SKM-1 (cell line): Measurements from ENCODE around the gene MIA.
"Not testable (repeated sequence)": the region's sequence is repeated elsewhere in the genome, so short reads cannot be mapped to it uniquely, and the experiment has no call there.

Source experiments
- DNase-seq: peaks from one replicate; lab custom pipeline; 2025; ENCODE audit not compliant: unreplicated experiment; lab: John Stamatoyannopoulos, UW

MIA gene

DNA sequence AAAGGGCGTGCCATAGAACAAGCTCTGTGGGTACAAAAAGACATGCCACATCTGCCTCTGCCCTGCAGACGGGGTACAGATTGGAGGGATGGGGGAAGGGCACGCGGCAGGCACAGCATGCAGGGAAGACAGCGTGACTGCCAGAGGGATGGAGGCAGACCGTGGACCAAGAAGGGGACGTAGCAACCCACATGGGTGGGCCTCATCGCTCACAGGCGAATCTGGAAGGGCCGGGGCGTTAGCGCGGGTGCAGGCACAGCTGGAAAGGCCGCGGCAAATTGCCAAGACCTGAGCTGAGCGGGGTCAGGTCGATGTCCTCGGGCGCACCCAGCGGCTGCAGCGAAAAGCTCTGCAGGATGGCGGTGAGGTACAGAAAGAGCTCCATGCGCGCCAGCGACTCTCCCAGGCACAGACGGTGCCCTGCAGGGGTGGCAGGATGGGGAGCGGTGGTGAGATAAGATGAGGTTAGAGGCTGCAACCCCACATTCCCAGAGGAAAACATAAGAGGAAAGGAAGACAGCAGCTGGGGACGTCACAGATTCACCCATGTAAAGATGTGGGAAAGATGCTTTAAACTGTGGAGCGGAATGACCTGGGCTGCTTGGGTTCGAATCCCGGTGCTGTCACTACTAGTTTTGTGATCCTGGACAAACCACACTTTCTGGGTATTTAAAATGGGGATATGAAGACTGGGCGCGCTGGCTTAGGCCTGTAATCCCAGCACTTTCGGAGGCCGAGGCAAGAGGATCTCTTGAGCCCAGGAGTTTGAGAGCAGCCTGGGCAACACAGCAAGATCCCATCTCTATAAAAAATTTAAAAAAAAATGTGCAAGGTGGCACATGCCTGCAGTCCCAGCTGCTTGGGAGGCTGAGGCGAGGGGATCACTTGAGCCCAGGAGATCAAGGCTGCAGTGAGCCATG lies 43.4 kb downstream of the MIA start:
- DNase-seq = not testable (repeated sequence)

DNA sequence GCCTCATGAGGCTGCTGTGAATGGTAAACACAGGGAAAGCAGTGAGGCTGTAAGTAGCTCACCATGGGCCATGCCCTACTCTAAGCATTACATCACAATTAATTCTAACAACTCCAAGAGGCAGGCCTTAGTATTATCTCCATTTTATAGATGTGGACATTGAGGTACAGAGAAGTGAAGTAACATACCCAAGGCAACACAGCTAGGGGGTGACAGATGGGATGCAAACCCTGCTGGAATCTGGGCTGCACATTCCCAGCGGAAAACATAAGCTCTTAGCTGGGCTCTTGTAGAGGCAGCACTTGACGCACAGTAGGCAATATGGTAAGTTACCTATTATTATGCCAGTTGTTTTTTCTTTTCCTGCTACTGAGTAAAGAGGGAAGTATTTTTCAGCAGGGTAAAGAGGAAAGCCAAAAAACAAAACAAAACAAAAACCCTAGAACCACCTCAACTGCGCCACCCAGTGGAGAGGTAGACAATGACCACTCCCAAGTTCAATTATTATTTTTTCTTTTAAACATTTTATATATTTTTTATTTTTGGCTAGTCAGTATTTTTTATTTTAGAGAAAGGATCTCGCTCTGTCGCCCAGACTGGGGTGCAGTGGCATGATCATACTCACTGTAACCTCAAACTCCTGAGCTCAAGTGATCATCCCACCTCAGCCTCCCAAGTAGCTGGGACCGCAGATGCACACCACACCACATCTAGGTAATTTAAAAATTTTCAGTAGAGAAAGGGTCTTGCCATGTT lies 44.3 kb downstream of the MIA start:
- DNase-seq = not testable (repeated sequence)

DNA sequence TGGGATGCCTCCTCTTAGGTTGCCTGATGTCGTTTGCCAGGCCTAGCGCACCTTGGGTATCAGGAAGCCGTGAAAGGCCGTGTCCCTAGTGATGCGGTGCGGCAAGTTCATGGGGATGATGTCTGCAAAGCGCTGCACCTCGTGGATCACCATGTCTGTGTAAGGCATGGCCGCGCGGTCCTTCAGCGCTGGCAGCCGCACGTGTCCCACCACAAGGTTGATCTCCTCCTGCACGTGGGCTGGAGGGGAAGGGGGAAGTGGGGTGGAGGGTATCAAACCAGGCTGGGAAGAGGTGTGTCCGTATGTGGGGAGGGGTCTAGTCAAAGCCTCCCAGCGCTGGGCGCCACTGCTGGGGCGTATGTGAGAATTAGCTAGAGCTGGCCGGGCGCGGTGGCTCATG lies 46.8 kb downstream of the MIA start:
- no peak for DNase-seq

DNA sequence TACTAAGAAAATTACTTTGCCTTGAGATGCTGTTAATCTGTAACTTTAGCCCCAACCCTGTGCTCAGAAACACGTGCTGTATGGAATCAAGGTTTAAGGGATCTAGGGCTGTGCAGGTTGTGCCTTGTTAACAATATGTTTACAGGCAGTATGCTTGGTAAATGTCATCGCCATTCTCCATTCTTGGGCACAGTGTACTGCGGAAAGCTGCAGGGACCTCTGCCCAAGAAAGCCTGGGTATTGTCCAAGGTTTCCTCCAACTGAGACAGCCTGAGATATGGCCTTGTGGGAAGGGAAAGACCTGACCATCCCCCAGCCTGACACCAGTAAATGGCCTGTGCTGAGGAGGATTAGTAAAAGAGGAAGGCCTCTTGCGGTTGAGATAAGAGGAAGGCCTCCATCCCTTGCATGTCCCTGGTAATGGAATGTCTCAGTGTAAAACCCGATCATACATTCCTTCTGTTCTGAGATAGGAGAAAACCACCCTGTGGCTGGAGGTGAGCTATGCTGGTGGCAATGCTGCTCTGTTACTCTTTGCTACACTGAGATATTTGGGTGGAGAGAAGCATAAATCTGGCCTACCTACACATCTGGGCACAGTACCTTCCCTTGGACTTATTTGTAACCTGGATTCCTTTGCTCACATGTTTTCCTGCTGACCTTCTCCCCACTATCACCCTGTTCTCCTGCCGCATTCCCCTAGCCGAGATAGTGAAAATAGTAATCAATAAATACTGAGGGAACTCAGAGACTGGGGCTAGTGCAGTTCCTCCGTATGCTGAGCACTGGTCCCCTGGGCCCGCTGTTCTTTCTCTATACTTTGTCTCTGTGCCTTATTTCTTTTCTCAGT lies 47.6 kb downstream of the MIA start:
- DNase-seq = peak; percentile 72

DNA sequence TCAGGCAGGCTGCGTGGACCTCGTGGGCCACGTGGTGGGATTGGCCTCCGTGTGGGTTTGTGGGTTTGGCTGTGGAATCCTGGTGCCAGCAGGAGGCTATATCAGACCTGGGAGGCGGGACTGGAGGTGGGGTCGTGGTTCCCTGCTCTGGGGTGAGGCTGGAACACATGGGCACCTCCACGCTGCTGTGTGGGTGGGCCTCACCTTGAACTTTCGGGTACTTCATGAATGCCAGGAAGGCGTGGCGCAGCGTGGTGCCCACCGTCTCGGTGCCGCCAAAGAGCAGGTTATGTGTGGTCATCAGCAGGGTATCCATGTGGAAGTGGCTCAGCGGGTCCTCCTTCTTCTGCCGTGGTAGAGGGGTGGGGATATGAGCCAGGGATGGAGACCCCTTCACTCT lies 49.6 kb downstream of the MIA start:
- not testable (repeated sequence) for DNase-seq

DNA sequence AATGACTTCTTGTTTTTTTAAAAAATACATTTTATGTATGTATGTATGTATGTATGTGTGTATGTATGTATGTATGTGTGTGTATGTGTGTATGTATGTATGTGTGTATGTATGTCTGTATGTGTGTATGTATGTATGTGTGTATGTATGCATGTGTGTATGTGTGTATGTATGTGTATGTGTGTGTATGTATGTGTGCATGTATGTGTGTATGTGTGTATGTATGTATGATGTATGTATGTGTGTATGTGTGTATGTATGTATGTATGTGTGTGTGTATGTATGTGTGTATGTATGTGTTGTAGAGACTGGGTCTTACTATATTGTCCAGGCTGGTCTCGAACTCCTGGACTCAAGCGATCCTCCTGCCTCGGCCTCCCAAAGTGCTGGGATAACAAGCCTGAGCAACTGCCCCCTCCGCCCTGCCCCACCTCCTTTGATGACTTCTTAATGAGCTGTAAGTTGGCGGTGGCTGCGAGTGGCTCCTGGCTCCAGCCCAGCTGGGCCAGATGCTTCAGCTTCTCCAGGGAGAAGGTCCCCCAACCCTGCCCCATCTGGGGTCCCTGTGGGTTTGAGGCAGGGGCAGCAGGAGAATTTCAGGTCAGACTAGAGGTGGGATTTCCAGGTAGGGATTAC lies 50.3 kb downstream of the MIA start:
- DNase-seq = not testable (repeated sequence)

DNA sequence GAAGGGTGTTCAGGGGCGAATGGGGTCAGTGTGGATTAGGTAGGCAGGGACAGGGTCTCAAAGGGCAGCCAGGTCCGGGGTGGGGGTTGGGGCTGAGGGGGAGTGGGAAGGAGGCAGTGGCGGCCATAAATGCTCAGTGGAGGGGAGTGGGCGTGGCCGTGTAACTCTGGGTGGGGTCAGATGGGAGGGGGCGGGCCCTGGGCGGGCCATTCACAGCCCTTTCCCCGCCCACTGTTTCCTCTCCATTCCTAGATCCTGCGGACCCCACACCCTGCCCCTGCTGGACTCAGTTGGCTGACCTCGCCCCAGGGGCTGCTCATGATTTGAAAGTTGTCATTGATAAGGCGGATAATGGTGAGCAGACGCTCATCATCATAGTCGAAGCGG lies 51.0 kb downstream of the MIA start:
- not testable (repeated sequence) for DNase-seq

DNA sequence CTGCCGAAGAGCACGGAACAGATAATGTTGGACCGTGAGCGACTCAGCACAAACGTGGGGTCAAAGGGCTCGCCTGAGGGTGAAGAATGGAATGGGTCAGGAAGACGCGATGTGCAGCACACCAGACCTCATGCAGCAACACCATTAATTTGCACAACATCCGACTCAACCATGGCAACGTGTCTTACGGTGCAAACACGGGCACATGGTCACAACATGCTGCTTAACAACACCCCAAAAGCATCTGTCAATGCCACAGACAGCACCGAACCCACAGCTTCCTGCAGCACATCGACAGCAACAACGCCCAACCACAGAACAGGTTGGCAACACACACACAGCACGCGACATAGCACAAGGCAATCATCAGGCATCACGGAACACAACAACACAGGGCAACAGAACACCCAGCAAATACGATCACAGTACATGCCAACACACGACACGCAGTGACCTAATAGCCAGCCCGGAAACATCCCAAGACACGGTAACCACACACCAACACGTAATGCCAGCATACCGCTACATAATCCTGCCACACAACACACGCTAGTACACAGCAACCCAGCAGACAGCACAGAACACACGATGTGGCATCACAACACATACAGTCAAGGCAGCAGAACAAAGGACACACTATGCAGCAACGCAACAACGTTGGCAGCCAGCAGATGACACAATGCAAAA lies 51.5 kb downstream of the MIA start:
- DNase-seq = not testable (repeated sequence)
